Measurements from ENCODE around the gene EXOC3L4. TPM values are rescaled to one million over a fixed set of nuclear protein-coding genes. Genes with fewer than 3 reads are reported as not detected.

Gene EXOC3L4
- polyA plus RNA-seq, 6 donors from 2014 or later = not detected

DNA sequence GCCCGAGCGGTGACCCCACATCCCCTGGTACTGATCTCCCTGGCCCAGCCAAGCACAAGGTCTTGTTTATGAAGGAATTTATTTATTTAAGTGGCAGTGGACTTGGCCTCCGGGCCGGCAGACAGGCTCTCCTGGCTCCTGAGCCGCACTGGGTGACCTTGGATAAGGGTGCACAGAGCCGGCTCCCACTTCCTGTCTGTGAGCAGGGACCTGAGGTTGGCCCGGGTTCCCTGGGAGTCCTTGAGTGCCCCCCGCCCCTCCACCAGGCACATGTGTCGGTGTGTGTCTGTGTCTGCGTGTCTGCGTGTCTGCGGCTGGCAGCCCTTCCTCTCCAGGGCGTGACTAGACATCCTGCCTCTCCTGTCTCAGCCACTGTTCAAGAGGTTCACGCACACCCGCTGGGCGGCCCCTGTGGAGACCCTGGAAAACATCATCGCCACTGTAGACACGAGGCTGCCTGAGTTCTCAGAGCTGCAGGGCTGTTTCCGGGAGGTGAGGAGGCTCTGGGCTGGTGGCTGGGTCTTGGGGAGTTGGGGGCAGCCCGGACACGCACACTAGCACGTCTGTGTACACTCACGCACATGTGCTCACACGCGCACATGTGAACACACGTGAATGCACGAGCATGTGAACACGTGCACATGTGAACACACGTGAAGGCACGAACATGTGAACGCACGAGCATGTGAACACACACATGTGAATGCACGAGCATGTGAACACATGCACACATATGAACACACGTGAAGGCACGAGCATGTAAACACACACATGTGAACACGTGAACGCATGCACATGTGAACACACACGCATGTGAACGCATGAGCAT, 38.1 kb downstream of the EXOC3L4 start:
- no peaks in the 10 kb centered on the region for H3K36me3 Mint-ChIP-seq
- DNase-seq = no peak
- no peaks in the 10 kb centered on the region for H3K4me1 Mint-ChIP-seq
- ATAC-seq (ENCODE audit: low read depth in 2 of 2) = no peak
- H3K27me3 Mint-ChIP-seq = peaks cover 7 to 38% (median 28%) of the 10 kb centered on the region in 3 donors
- no peak overlapping the region for H3K4me3 Mint-ChIP-seq
- H3K9me3 Mint-ChIP-seq = peaks cover 0 to 2% (median 0%) of the 10 kb centered on the region in 7 donors
- H3K27ac Mint-ChIP-seq = no peak overlapping the region

DNA sequence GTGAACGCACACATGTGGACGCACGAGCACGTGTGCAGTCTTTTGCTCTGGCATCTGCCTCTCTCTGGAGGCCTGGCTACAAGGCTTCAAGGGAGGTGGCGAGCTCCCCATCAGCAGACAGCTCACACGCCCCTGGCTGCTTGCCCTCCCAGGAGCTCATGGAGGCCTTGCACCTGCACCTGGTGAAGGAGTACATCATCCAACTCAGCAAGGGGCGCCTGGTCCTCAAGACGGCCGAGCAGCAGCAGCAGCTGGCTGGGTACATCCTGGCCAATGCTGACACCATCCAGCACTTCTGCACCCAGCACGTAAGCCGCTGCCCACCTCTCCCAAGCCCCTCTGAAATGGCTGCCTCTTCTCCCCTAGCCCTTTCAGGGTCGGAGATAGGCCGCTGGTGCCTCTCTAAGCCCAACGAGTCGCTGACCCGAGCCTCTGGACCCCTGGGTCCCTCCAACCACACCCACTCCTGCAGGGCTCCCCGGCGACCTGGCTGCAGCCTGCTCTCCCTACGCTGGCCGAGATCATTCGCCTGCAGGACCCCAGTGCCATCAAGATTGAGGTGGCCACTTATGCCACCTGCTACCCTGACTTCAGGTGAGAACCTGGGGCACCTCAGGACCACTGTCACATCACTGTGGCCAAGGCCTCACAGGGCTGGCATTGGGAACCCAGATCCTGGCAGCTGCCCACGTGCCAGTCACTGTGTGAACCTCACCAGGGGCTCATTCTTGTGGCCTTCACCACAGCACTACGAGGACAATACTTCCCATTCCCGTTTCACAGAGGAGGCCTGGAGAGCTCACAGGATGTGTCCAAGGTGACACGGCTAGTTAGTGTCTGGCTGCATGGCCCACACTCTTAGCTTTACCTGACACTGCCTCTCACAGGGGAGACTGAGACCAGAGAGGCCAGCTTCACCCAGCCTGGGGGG, 39.0 kb downstream of the EXOC3L4 start:
- no peak overlapping the region for H3K27ac Mint-ChIP-seq
- H3K9me3 Mint-ChIP-seq = peaks cover 0 to 2% (median 0%) of the 10 kb centered on the region in 7 donors
- no peak overlapping the region for H3K4me3 Mint-ChIP-seq
- no peaks in the 10 kb centered on the region for H3K4me1 Mint-ChIP-seq
- H3K27me3 Mint-ChIP-seq = peaks cover 7 to 43% (median 26%) of the 10 kb centered on the region in 3 donors
- H3K36me3 Mint-ChIP-seq = no peaks in the 10 kb centered on the region
- ATAC-seq (ENCODE audit: low read depth in 2 of 2) (no peak), DNase-seq (no peak)

DNA sequence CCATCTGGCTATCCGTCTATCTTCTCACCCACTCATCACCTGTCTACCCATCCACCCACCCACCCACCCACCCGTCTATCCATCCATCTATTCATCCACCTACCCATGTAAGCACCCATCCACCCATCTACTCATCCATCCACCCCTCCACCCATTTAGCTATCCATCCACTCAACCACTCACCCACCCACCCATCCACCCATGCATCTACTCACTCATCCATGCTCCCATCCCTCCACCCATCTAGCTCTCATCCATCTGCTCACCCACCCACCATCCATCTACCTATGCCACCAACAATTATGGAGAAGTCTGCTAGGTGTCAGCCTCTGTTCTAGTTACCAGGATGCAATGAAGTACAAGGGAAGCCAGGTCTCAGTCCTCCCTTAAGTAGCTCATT, 39.9 kb downstream of the EXOC3L4 start:
- Mint-ChIP-seq H3K4me3 (no peak overlapping the region), H3K4me1 (no peaks in the 10 kb centered on the region), H3K27ac (no peak overlapping the region), H3K36me3 (no peaks in the 10 kb centered on the region), H3K9me3 (peaks cover 0 to 2% (median 0%) of the 10 kb centered on the region in 7 donors), H3K27me3 (peaks cover 7 to 42% (median 21%) of the 10 kb centered on the region in 3 donors)
- DNase-seq = no peak
- no peak for ATAC-seq (ENCODE audit: low read depth in 2 of 2)

DNA sequence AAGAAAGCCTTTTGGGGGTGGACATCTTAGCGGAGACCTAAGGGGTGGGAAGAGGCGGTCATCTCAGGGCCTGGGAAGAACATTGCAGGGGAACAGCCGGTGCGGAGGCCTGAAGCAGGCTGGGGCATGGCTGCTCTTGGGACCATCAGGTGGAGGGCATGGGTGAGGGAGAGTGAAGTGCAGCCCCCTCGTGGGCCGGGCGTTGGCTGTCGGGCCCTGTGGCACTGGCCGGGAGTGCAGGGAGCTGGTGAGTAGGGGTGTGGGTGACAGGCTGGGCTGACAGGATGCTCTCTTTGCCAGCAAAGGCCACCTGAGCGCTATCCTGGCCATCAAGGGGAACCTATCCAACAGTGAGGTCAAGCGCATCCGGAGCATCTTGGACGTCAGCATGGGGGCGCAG, 40.4 kb downstream of the EXOC3L4 start:
- peaks cover 12 to 42% (median 22%) of the 10 kb centered on the region in 3 donors for H3K27me3 Mint-ChIP-seq
- peaks cover 0 to 2% (median 0%) of the 10 kb centered on the region in 7 donors for H3K9me3 Mint-ChIP-seq
- no peaks in the 10 kb centered on the region for H3K4me1 Mint-ChIP-seq
- H3K27ac Mint-ChIP-seq = peak overlapping the region in 1 of 6 donors; percentile 74
- H3K36me3 Mint-ChIP-seq = no peaks in the 10 kb centered on the region
- DNase-seq (no peak), ATAC-seq (ENCODE audit: low read depth in 2 of 2) (no peak)
- H3K4me3 Mint-ChIP-seq = no peak overlapping the region

DNA sequence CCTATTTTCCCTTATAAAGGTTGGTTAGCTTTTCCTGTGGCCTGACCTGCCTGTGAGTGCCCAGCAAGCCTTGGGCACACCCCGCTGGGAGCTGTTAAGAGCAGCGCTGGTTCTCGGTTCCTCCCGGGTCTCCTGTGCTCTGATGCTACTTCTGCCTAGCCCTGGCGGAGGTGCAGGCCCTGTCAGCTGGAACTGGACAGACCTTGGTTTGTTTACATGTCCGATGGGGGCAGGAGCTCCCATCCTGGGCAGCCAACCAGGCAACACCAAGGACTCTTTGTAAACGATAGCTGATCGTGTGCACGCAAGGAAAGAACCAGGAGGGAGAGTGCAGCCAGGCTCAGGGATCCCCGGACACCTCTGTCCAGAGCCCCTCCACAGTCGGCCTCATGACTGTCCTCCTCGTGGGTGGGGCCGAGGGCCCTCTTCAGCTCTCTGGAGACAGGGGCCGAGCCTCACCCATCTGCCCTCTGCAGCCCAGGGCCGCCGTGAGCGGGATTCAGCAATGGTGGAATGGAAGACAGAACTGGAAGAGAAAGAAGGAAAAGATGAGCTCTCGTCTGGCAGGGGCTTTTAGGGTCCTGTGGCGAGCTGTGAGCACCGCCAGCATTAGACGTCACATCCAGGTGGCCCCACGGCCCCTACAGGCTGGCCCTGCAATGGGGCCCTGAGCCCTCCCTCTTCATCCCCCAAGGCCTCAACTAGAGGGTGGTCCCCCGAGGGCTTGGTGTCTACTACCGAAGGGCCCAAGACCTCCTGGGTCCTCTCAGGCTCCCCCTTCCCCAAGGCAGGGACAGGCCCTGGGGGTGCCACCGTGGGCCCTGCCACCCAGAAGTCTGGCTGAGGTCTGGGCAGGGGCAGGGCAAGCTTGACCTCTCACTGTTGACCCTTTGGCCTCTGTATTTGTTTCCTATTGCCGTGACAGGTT, 41.1 kb downstream of the EXOC3L4 start:
- no peak for ATAC-seq (ENCODE audit: low read depth in 2 of 2)
- no peaks in the 10 kb centered on the region for H3K36me3 Mint-ChIP-seq
- peaks cover 4 to 5% (median 5%) of the 10 kb centered on the region in 3 donors for H3K4me1 Mint-ChIP-seq

DNA sequence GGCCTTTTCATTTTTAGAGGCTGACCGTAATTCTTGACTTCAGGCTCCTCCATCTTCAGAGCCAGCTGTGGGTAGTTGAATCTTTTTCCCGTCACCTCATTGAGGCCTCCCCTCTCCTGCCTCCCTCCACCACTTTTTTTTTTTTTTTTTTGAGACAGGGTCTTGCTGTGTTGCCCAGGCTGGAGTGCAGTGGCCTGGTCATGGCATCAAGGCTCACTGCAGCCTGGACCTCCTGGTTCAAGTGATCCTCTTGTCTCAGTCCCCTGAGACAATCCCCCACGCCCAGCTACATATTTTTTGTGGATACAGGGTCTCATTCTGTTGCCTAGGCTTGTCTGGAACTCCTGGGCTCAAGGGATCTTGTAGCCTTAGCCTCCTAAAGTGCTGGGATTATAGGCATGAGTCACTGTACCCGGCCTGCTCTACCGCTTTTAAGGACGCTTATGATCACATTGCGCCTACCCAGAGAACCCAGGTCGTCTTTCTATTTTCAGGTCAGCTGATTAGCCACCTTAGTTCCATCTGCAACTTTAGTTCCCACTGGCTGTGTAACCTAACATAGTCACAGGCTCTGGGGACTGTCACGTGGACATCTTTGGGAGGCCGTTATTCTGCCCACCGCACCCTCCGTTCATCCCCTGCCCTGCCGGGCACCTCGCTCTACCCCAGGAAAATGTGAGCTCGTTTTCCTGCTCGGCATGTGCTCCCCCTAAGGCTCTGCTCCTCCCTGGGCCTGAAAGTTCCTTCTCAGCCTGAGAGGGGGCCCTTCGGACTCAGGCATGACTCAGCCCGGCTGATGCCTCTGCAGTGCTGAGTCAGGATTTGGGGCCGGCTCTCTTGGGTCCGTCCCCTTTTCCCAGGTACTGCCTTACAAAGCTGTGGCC, 42.1 kb downstream of the EXOC3L4 start:
- Mint-ChIP-seq H3K9me3 (peaks cover 0 to 6% (median 2%) of the 10 kb centered on the region in 7 donors), H3K4me1 (peaks cover 12 to 14% (median 14%) of the 10 kb centered on the region in 3 donors)

More for the DNA sequence above, 41.1 kb downstream of the EXOC3L4 start:
- peak overlapping the region in 1 of 8 donors; percentile 16 for H3K4me3 Mint-ChIP-seq
- H3K27me3 Mint-ChIP-seq = peaks cover 18 to 49% (median 24%) of the 10 kb centered on the region in 3 donors
- peaks cover 0 to 4% (median 2%) of the 10 kb centered on the region in 7 donors for H3K9me3 Mint-ChIP-seq
- H3K27ac Mint-ChIP-seq = peak overlapping the region in 1 of 6 donors; percentile 74
- no peak for DNase-seq

DNA sequence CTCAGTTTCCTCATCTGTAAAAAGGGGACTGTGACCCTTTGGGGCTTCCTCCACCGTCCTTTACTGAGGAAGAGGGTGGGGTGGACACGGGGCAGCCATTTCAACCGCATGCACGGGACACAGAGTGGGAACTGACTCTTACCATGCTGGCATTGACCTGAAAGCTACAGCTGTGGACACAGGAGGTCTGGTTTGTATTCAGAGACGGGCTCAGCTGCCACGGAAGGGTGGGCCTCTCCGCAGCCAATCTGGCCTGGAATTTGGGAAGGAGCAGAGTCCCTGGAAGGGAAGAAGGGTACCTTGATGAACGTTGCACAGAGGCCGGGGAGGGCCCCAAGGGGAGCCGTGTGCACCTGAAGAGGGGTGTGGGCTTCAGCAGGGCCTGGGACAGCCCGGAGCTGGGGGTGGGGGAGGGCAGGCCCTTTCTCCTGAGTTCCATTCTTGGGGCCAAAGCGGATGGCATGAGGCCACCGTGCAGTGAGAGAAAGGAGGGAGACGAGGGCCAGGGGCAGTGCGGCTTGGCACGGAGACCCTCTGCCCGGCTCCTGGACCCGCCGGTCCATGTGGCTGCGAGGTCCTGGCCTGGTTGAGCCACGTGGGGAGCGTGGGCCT, 43.3 kb downstream of the EXOC3L4 start:
- H3K9me3 Mint-ChIP-seq = peaks cover 0 to 6% (median 2%) of the 10 kb centered on the region in 7 donors
- H3K4me1 Mint-ChIP-seq = peaks cover 12 to 19% (median 14%) of the 10 kb centered on the region in 3 donors
- ATAC-seq (ENCODE audit: low read depth in 2 of 2) (no peak), DNase-seq (no peak)
- H3K4me3 Mint-ChIP-seq = no peak overlapping the region
- H3K27ac Mint-ChIP-seq = no peak overlapping the region
- no peaks in the 10 kb centered on the region for H3K36me3 Mint-ChIP-seq
- H3K27me3 Mint-ChIP-seq = peaks cover 37 to 67% (median 38%) of the 10 kb centered on the region in 3 donors

More for the DNA sequence above, 42.1 kb downstream of the EXOC3L4 start:
- Mint-ChIP-seq H3K4me3 (no peak overlapping the region), H3K27me3 (peaks cover 27 to 59% (median 29%) of the 10 kb centered on the region in 3 donors), H3K27ac (no peak overlapping the region), H3K36me3 (no peaks in the 10 kb centered on the region)
- ATAC-seq (ENCODE audit: low read depth in 2 of 2) = no peak
- DNase-seq = no peak

DNA sequence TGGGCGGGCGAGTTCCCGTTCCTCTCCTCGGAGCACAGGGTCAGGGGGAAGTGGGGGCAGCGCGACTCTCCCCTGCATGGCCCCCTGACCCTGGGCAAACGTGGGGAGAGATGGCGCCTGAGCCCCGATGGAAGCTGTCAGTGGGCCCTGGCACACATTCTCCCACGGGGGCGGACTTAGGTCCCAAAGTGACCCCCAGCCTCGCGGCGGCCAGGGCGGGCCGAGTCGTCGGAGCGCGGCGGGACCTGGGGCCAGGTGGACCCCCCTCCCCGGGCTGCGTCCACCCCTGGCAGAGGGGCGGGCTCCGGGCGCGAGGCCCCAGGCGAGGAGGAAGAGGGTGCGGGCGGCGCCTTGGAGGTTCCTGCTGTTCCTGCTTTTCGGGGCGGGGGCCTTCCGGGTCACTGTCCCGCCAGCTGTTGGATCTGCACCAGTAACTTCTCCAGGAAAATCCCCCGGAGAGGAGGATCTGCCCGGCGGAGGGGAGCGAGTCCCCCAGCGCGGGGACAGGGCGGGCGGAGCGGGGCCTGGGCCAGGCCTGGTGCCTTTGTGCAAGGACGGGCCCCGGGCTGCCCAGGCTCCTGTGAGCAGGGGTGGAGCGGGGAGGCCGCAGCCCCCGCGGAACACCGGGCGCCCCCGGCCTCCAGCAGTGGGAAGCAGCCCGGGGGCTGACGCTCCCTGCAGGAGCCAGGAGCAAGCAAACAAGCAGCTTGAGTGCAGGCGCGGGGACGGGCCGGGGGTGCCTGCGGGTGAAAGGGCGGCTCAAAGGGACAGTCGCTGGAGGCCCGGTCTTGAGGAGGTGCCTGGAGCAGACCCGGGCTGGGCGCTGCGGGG, 44.0 kb downstream of the EXOC3L4 start:
- peaks cover 12 to 19% (median 14%) of the 10 kb centered on the region in 3 donors for H3K4me1 Mint-ChIP-seq
- peaks cover 41 to 74% (median 46%) of the 10 kb centered on the region in 3 donors for H3K27me3 Mint-ChIP-seq
- H3K27ac Mint-ChIP-seq = no peak overlapping the region
- H3K9me3 Mint-ChIP-seq = peaks cover 0 to 6% (median 2%) of the 10 kb centered on the region in 7 donors
- ATAC-seq (ENCODE audit: low read depth in 2 of 2) (no peak), DNase-seq (no peak)
- H3K36me3 Mint-ChIP-seq = no peaks in the 10 kb centered on the region
- H3K4me3 Mint-ChIP-seq = no peak overlapping the region

DNA sequence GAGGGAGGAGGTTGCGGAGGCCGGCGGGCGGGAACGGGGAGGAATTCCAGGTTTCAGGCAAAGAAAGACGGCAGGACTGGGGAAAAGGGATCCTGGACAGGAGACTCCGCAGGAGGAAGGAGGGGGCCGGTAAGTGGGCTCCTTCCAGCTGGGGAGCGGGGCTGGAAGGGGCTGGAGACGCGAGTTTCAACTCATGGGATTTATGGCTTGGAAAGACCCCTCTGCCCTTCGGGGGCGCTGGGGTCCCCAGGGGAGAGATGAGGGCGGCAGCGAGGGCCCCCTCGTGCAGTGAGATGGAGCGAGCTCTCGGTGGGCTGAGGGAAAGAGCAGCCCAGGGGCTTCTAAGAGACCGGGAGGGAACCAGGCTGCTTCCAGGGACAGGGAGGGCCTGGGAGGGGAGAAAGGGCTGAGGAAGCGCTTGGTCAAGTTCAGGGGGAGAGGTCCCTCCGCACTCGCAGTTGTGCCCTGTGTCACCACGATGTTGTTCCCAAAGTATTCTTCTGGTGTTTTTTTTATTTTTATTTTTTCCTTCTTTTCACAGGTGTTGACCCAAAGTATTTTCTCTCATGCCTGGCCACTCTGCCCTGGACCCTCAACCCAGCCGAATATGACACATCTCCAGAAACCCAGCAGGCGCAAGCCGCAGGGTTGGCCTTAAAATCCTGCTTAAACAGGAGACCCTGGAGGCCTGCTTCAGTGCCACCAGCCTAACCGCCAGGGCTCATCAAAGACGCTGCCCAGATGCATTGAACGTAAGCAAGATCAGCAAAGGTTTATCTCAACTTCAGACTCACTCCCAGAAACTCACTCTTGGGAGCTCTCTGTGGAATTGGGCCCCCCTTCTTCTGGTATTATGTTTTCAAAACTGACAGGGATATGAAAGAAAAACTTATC, 44.9 kb downstream of the EXOC3L4 start:
- H3K9me3 Mint-ChIP-seq = peaks cover 0 to 6% (median 2%) of the 10 kb centered on the region in 7 donors
- ATAC-seq (ENCODE audit: low read depth in 2 of 2) (no peak), DNase-seq (no peak)
- H3K4me1 Mint-ChIP-seq = peaks cover 12 to 19% (median 14%) of the 10 kb centered on the region in 3 donors
- peaks cover 45 to 80% (median 54%) of the 10 kb centered on the region in 3 donors for H3K27me3 Mint-ChIP-seq
- no peak overlapping the region for H3K27ac Mint-ChIP-seq
- no peaks in the 10 kb centered on the region for H3K36me3 Mint-ChIP-seq
- H3K4me3 Mint-ChIP-seq = peak overlapping the region in 1 of 8 donors; percentile 7
